NCI-H2081 treated with DMSO at 0.1 percent for 48 hours (cell line): ENCODE measurements around the gene TICRR.

Experiments used
- DNase-seq: peaks from one replicate; lab custom pipeline; 2025; lab: John Stamatoyannopoulos, UW

TICRR gene

GRCh38 chr15:89672221-89673164, 97.2 kb downstream of the TICRR start:
- DNase-seq, result no peak

GRCh38 chr15:89673165-89673512, 97.9 kb downstream of the TICRR start:
- DNase-seq, result no peak

GRCh38 chr15:89674526-89674925, 99.3 kb downstream of the TICRR start:
- no peak for DNase-seq

- DNase-seq, result no peak
These were observed 100.3 kb downstream of the TICRR start for GRCh38 chr15:89675606-89676005.

GRCh38 chr15:89677381-89677780, 102.1 kb downstream of the TICRR start:
- no peak for DNase-seq
